GM23248 (cell line): ENCODE measurements around the gene KY. TPM values are rescaled to one million over a fixed set of nuclear protein-coding genes. Genes with fewer than 3 reads are reported as not detected.

Experiments
- DNase-seq: peaks from one replicate; pipeline ENCODE4 v3.0.0-alpha.2; 2015
- H2AFZ ChIP-seq: fragments of 200-600 bp; sonication (generic); 2 replicates; pipeline ENCODE4 v1.6.1; 2016; ENCODE audit warnings: antibody characterized with exemption
- H3F3A ChIP-seq: fragments of 200-600 bp; sonication (generic); 2 replicates; pipeline ENCODE4 v1.6.1; 2016; ENCODE audit warnings: mild to moderate bottlenecking, antibody characterized with exemption, mixed run types; ENCODE audit not compliant: insufficient read depth
- H3K27ac ChIP-seq: fragments of 200-600 bp; sonication (generic); 2 replicates; pipeline ENCODE4 v1.5.1; 2016; ENCODE audit warnings: mild to moderate bottlenecking
- H3K27me3 ChIP-seq: fragments of 200-600 bp; sonication (generic); replicated peaks from 2 replicates; pipeline ENCODE4 v1.6.1; 2016; ENCODE audit warnings: mild to moderate bottlenecking; ENCODE audit not compliant: insufficient read depth
- H3K36me3 ChIP-seq: fragments of 200-600 bp; sonication (generic); 2 replicates; pipeline ENCODE4 v1.6.1; 2016; ENCODE audit warnings: low read depth, mild to moderate bottlenecking
- H3K4me1 ChIP-seq: fragments of 200-600 bp; sonication (generic); 2 replicates; pipeline ENCODE4 v1.6.1; 2016; ENCODE audit warnings: mild to moderate bottlenecking; ENCODE audit not compliant: insufficient read depth
- H3K4me2 ChIP-seq: fragments of 200-600 bp; sonication (generic); one replicate; pipeline ENCODE4 v1.6.1; 2016; ENCODE audit warnings: mild to moderate bottlenecking; ENCODE audit not compliant: unreplicated experiment
- H3K4me3 ChIP-seq: fragments of 200-600 bp; sonication (generic); 2 replicates; pipeline ENCODE4 v1.5.1; 2016; ENCODE audit warnings: mild to moderate bottlenecking
- H3K79me2 ChIP-seq: fragments of 200-600 bp; sonication (generic); 2 replicates; pipeline ENCODE4 v1.6.1; 2016; ENCODE audit warnings: mild to moderate bottlenecking; ENCODE audit not compliant: insufficient read depth
- H3K9ac ChIP-seq: fragments of 200-600 bp; sonication (generic); 2 replicates; pipeline ENCODE4 v1.6.1; 2016; ENCODE audit warnings: mild to moderate bottlenecking
- H3K9me2 ChIP-seq: fragments of 200-600 bp; sonication (generic); 2 replicates; pipeline ENCODE4 v1.6.1; 2016; ENCODE audit warnings: mixed run types, mild to moderate bottlenecking, moderate library complexity; ENCODE audit not compliant: insufficient read depth
- H3K9me3 ChIP-seq: fragments of 200-600 bp; sonication (generic); one replicate; pipeline ENCODE4 v1.6.1; 2017; ENCODE audit warnings: low read depth
- H4K20me1 ChIP-seq: fragments of 200-600 bp; sonication (generic); 2 replicates; pipeline ENCODE4 v1.6.0; 2016; ENCODE audit not compliant: insufficient read depth
- EZH2 ChIP-seq: fragments of 200-600 bp; sonication (generic); IDR thresholded peaks from 2 replicates; pipeline ENCODE4 v1.6.1; 2018; ENCODE audit warnings: antibody characterized with exemption, mild to moderate bottlenecking; ENCODE audit not compliant: insufficient read depth, poor library complexity, severe bottlenecking
- EZH2phosphoT487 ChIP-seq: fragments of 200-600 bp; sonication (generic); IDR thresholded peaks from 2 replicates; pipeline ENCODE4 v1.6.1; 2018; ENCODE audit warnings: antibody characterized with exemption, moderate library complexity, mild to moderate bottlenecking, low read depth; ENCODE audit not compliant: insufficient read depth
- WGBS, 2 experiments: methylation state at CpG; one replicate each; pipeline ENCODE4 v1.1.6; 2015 to 2017; ENCODE audit warnings: low lambda C conversion rate in 2 of 2, low coverage in 1 of 2; ENCODE audit errors: missing lambda C conversion rate in 2 of 2; 5-methylcytosine and 5-hydroxymethylcytosine counted together
- in situ Hi-C: fragments of 300-500 bp; cut with MboI; formaldehyde crosslinking; loops from 2 replicates; pipeline ENCODE4 v1.15.0; 2020
- polyA plus RNA-seq: library from polyadenylated mRNA; unstranded; fragments of >200 nt; fragmentation: Nextera tagmentation; extraction: Ambion mirVana; gene quantifications from 2 replicates; pipeline ENCODE4 v1.2.1, GENCODE V29; 2016
- total RNA-seq: library from RNA; depleted of rRNA; stranded (reverse); fragments of >200 nt; shearing (Covaris generic); gene quantifications from 2 replicates; pipeline ENCODE4 v1.2.3, GENCODE V29; 2014

The KY gene
- total and polyA plus RNA-seq, 2 experiments from 2014 or later = 0.65 to 0.76 TPM

GRCh38 chr3:134622806-134623365 lies 27.9 kb downstream of the KY start:
- no peaks in the 10 kb centered on the region for H3K4me1 ChIP-seq
- H3K9ac ChIP-seq = no peak overlapping the region
- H3K4me2 ChIP-seq = no peak overlapping the region
- no peak overlapping the region for H3K27ac ChIP-seq
- H4K20me1 ChIP-seq = no peaks in the 10 kb centered on the region
- no peaks in the 10 kb centered on the region for H3K79me2 ChIP-seq
- no peak for DNase-seq
- in situ Hi-C loops = loop anchor here (25.0 kb wide), 2 partner anchors 889 to 1264 kb away; no protein-coding TSS in a partner anchor
- no peaks in the 10 kb centered on the region for H3K36me3 ChIP-seq
- WGBS, 2 experiments = 73 to 78% methylated on average over 5 of the region's 5 CpGs
- TF ChIP-seq EZH2 (no peak), EZH2phosphoT487 (no peak)
- no peaks in the 10 kb centered on the region for H3K9me3 ChIP-seq
- no peaks in the 10 kb centered on the region for H3K27me3 ChIP-seq
- H3K9me2 ChIP-seq = no peaks in the 10 kb centered on the region
- no peak overlapping the region for H3K4me3 ChIP-seq
- no peaks in the 10 kb centered on the region for H3F3A ChIP-seq
- H2AFZ ChIP-seq = no peak overlapping the region

- no peak overlapping the region for H3K9ac ChIP-seq
- no peak overlapping the region for H3K4me2 ChIP-seq
- H3F3A ChIP-seq = no peaks in the 10 kb centered on the region
- H3K4me1 ChIP-seq = no peaks in the 10 kb centered on the region
- no peaks in the 10 kb centered on the region for H3K27me3 ChIP-seq
- in situ Hi-C loops = loop anchor here (25.0 kb wide), 2 partner anchors 890 to 1265 kb away; no protein-coding TSS in a partner anchor
- H2AFZ ChIP-seq = no peak overlapping the region
- H3K4me3 ChIP-seq = no peak overlapping the region
- no peaks in the 10 kb centered on the region for H3K36me3 ChIP-seq
- H3K9me3 ChIP-seq = no peaks in the 10 kb centered on the region
- H3K27ac ChIP-seq = no peak overlapping the region
- no peaks in the 10 kb centered on the region for H4K20me1 ChIP-seq
- 48 to 53% methylated on average over 3 of the region's 3 CpGs for WGBS, 2 experiments
- TF ChIP-seq EZH2phosphoT487 (no peak), EZH2 (no peak)
- H3K9me2 ChIP-seq = no peaks in the 10 kb centered on the region
- H3K79me2 ChIP-seq = no peaks in the 10 kb centered on the region
- DNase-seq = no peak
Measured at GRCh38 chr3:134621854-134622253, 29.0 kb downstream of the KY start.

- H3K27ac ChIP-seq = no peak overlapping the region
- TF ChIP-seq EZH2 (no peak), EZH2phosphoT487 (no peak)
- H3K36me3 ChIP-seq = no peaks in the 10 kb centered on the region
- H4K20me1 ChIP-seq = no peaks in the 10 kb centered on the region
- 71 to 74% methylated on average over 5 of the region's 5 CpGs for WGBS, 2 experiments
- H3K4me2 ChIP-seq = no peak overlapping the region
- no peaks in the 10 kb centered on the region for H3K9me2 ChIP-seq
- in situ Hi-C loops = loop anchor here (25.0 kb wide), 2 partner anchors 892 to 1267 kb away; no protein-coding TSS in a partner anchor
- H3K4me1 ChIP-seq = no peaks in the 10 kb centered on the region
- no peak for DNase-seq
- H3K27me3 ChIP-seq = no peaks in the 10 kb centered on the region
- no peaks in the 10 kb centered on the region for H3K79me2 ChIP-seq
- H2AFZ ChIP-seq = no peak overlapping the region
- no peaks in the 10 kb centered on the region for H3F3A ChIP-seq
- no peak overlapping the region for H3K9ac ChIP-seq
- H3K9me3 ChIP-seq = no peaks in the 10 kb centered on the region
- no peak overlapping the region for H3K4me3 ChIP-seq
Measured at GRCh38 chr3:134620476-134621115, 30.2 kb downstream of the KY start.

GRCh38 chr3:134619884-134620445 lies 30.9 kb downstream of the KY start:
- no peaks in the 10 kb centered on the region for H3F3A ChIP-seq
- H4K20me1 ChIP-seq = no peaks in the 10 kb centered on the region
- H2AFZ ChIP-seq = no peak overlapping the region
- H3K9ac ChIP-seq = no peak overlapping the region
- TF ChIP-seq EZH2 = no peak
- TF ChIP-seq EZH2phosphoT487 = no peak
- no peaks in the 10 kb centered on the region for H3K79me2 ChIP-seq
- in situ Hi-C loops = loop anchor here (25.0 kb wide), 2 partner anchors 892 to 1267 kb away; no protein-coding TSS in a partner anchor
- no peaks in the 10 kb centered on the region for H3K36me3 ChIP-seq
- no peak overlapping the region for H3K4me3 ChIP-seq
- H3K4me1 ChIP-seq = no peaks in the 10 kb centered on the region
- 77 to 83% methylated on average over 8 of the region's 8 CpGs for WGBS, 2 experiments
- H3K9me3 ChIP-seq = no peaks in the 10 kb centered on the region
- no peak overlapping the region for H3K27ac ChIP-seq
- DNase-seq = no peak
- no peak overlapping the region for H3K4me2 ChIP-seq
- no peaks in the 10 kb centered on the region for H3K27me3 ChIP-seq
- no peaks in the 10 kb centered on the region for H3K9me2 ChIP-seq
